HG03354 (cell line): ENCODE measurements around the gene PIEZO2.

ENCODE experiments used
- ATAC-seq: cut with Tn5 transposase; IDR thresholded peaks from one replicate; pipeline ENCODE4 v1.9.1; 2021; ENCODE audit warnings: mild to moderate bottlenecking; ENCODE audit not compliant: unreplicated experiment, poor library complexity, severe bottlenecking

PIEZO2 gene

GRCh38 chr18:11004951-11005350 lies 144.4 kb downstream of the PIEZO2 start:
- no peak for ATAC-seq

GRCh38 chr18:11004294-11004693 lies 145.1 kb downstream of the PIEZO2 start:
- ATAC-seq: no peak

GRCh38 chr18:11002796-11003195 lies 146.6 kb downstream of the PIEZO2 start:
- no peak for ATAC-seq

- no peak for ATAC-seq
Measured at GRCh38 chr18:11002277-11002676, 147.1 kb downstream of the PIEZO2 start.

GRCh38 chr18:11000071-11000470 lies 149.3 kb downstream of the PIEZO2 start:
- ATAC-seq: no peak

- no peak for ATAC-seq
Measured at GRCh38 chr18:10997885-10998284, 151.5 kb downstream of the PIEZO2 start.

- no peak for ATAC-seq
Measured at GRCh38 chr18:10995550-10995949, 153.8 kb downstream of the PIEZO2 start.

- ATAC-seq: no peak
Measured at GRCh38 chr18:10989486-10989885, 159.9 kb downstream of the PIEZO2 start.

GRCh38 chr18:10985689-10986088 lies 163.7 kb downstream of the PIEZO2 start:
- ATAC-seq: no peak

GRCh38 chr18:10979411-10979810 lies 170.0 kb downstream of the PIEZO2 start:
- no peak for ATAC-seq

GRCh38 chr18:10977042-10977441 lies 172.3 kb downstream of the PIEZO2 start:
- ATAC-seq: no peak

GRCh38 chr18:10973567-10974203 lies 175.7 kb downstream of the PIEZO2 start:
- ATAC-seq: no peak

GRCh38 chr18:10971717-10972116 lies 177.7 kb downstream of the PIEZO2 start:
- no peak for ATAC-seq

- ATAC-seq: no peak
Measured at GRCh38 chr18:10965119-10965518, 184.2 kb downstream of the PIEZO2 start.

- peak; percentile 70 for ATAC-seq
Measured at GRCh38 chr18:10953672-10954071, 195.7 kb downstream of the PIEZO2 start.

- peak; percentile 45 for ATAC-seq
Measured at GRCh38 chr18:10951631-10952544, 197.5 kb downstream of the PIEZO2 start.

- peak; percentile 62 for ATAC-seq
Measured at GRCh38 chr18:10950876-10951630, 198.3 kb downstream of the PIEZO2 start.

GRCh38 chr18:10950080-10950875 lies 199.1 kb downstream of the PIEZO2 start:
- no peak for ATAC-seq

GRCh38 chr18:10949655-10950054 lies 199.7 kb downstream of the PIEZO2 start:
- ATAC-seq: no peak

- no peak for ATAC-seq
Measured at GRCh38 chr18:10948421-10948820, 200.9 kb downstream of the PIEZO2 start.
